Fibroblast of mammary gland (primary cell): ENCODE data around the gene KRTAP21-1.

ENCODE experiments used
- DNase-seq: peaks from one replicate; pipeline ENCODE4 v3.0.0-alpha.2; 2010; ENCODE audit warnings: low read depth
- H3K4me3 ChIP-seq: 2 replicates; pipeline ENCODE4 v1.5.1; 2011; ENCODE audit warnings: low read depth, mild to moderate bottlenecking, low read length, moderate library complexity; ENCODE audit not compliant: control insufficient read depth
- TF ChIP-seq, protein P1 (sequence below): conservative IDR thresholded peaks from 2 replicates; pipeline ENCODE4 v1.5.1; 2011; ENCODE audit warnings: low read depth, low read length, inconsistent platforms; ENCODE audit not compliant: control insufficient read depth, insufficient read depth

KRTAP21-1 gene

DNA sequence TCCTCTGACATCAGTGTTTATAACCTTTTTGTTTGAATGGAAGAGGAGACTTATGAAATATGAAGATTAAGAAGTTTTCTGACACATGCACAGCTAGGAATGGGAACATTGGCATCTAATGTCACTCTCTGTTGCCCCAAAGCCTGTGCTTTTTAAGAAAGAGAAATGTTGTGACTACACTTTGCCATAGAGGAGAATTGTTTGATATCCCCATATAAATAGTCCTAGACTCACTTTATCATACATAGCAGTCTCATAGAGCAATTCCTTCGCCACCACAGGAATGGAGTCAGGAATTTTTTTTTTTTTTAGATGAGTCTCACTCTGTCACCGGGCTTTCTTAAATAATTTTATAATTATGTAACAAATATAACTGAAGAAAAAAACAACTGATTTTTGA, 38.1 kb downstream of the KRTAP21-1 start:
- no peak for DNase-seq
- H3K4me3 ChIP-seq, result no peak overlapping the region
- TF ChIP-seq, protein P1, sequence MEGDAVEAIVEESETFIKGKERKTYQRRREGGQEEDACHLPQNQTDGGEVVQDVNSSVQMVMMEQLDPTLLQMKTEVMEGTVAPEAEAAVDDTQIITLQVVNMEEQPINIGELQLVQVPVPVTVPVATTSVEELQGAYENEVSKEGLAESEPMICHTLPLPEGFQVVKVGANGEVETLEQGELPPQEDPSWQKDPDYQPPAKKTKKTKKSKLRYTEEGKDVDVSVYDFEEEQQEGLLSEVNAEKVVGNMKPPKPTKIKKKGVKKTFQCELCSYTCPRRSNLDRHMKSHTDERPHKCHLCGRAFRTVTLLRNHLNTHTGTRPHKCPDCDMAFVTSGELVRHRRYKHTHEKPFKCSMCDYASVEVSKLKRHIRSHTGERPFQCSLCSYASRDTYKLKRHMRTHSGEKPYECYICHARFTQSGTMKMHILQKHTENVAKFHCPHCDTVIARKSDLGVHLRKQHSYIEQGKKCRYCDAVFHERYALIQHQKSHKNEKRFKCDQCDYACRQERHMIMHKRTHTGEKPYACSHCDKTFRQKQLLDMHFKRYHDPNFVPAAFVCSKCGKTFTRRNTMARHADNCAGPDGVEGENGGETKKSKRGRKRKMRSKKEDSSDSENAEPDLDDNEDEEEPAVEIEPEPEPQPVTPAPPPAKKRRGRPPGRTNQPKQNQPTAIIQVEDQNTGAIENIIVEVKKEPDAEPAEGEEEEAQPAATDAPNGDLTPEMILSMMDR, result no peak

DNA sequence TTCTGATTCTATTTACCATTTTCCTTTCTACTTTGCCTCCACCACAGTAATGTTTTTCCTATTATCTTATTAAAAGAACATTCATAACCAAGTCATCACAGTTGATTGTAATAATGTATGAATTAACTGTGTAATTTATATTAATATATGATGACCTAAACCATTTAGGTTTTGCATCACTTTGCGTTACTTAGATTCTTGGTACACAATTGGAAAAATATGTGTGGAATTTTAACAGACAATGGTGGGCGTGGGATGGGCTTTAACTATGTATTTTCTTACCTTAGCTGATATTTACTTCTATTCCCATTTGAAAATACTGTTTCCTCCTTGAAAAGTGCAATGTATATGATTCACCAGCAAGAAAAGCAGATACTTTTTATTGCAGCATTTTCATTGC, 40.3 kb downstream of the KRTAP21-1 start:
- TF ChIP-seq, protein P1, result no peak
- no peak for DNase-seq
- no peak overlapping the region for H3K4me3 ChIP-seq

DNA sequence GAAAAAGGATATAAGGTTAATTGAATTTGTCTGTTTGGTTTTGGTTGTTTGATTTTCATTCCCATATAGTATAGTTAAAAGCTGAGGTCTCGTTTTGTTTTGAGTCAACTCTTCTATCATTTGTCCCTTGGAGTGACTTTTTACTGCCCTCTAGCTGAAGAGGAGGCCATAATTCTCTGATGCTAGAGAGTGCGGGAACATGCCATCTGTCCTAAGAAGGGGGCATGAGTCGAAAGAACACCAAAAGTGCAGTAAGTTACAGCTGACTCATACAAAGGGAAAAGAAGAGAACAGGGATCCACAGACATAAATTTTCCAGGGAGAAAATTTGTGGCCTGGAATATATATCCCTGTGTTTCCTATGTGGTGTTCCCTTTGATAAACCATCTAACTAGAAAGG, 40.8 kb downstream of the KRTAP21-1 start:
- DNase-seq, result peak; percentile 18
- no peak overlapping the region for H3K4me3 ChIP-seq
- TF ChIP-seq, protein P1, result no peak

DNA sequence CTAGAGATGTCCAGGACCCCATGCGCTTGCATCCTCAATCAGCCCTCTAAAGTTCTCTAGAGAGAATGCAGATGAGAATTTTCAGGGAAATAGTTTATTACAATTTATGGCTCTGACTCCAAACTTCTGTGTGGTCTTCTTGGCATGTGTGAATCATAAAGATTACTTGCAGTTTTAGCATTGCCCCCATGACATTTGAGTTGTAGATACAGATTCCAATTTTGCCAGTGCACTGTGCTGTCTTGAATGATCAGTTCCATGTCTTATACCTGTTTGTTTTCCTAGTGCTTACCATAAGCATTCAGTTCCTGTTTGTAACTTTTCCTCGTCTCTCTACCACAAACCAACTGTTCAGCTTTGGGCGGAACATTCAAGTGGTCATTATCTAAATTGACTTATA, 41.5 kb downstream of the KRTAP21-1 start:
- no peak overlapping the region for H3K4me3 ChIP-seq
- no peak for DNase-seq
- TF ChIP-seq, protein P1, result no peak

DNA sequence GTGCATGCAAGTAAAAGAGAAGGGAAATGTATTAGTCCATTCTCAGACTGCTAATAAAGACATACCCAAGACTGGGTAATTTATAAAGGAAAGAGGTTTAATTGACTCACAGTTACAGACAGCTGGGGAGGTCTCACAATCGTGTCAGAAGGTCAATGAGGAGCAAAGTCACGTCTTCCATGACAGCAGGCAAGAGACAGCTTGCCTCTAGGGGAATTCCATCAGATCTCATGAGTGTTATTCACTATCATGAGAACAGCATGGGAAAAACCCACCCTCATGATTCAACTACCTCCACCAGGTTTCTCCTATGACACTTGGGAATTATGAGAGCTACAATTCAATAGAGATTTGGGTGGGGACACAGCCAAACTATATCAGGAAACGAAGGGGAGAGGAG, 44.7 kb downstream of the KRTAP21-1 start:
- TF ChIP-seq, protein P1, result no peak
- DNase-seq, result no peak
- H3K4me3 ChIP-seq, result no peak overlapping the region

DNA sequence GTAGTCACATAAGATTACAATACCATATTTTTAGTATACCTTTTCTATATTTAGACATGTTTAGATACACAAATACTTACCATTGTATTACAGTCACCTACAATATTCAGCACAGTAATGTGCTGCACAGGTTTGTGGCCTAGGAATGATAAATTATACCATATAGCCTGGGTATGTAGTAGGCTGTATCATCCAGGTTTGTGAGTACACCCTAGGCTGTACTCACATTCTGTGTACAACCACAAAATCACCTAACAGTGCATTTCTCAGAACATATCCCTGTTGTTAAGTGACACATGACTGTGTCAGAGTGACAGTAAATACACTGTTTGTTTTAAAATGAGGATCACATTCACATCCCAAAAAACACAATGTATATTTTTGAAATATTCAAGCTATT, 47.8 kb downstream of the KRTAP21-1 start:
- H3K4me3 ChIP-seq, result no peak overlapping the region
- TF ChIP-seq, protein P1, result no peak
- DNase-seq, result no peak
